Ramos (cell line): ENCODE measurements around the gene RAB37.

Source experiments
- in situ Hi-C: fragments of 300-500 bp; cut with MboI; formaldehyde crosslinking; loops from one replicate; pipeline ENCODE4 v1.14.3; 2022; ENCODE audit warnings: low sequenced_read_pairs; ENCODE audit not compliant: unreplicated experiment

The RAB37 gene

DNA sequence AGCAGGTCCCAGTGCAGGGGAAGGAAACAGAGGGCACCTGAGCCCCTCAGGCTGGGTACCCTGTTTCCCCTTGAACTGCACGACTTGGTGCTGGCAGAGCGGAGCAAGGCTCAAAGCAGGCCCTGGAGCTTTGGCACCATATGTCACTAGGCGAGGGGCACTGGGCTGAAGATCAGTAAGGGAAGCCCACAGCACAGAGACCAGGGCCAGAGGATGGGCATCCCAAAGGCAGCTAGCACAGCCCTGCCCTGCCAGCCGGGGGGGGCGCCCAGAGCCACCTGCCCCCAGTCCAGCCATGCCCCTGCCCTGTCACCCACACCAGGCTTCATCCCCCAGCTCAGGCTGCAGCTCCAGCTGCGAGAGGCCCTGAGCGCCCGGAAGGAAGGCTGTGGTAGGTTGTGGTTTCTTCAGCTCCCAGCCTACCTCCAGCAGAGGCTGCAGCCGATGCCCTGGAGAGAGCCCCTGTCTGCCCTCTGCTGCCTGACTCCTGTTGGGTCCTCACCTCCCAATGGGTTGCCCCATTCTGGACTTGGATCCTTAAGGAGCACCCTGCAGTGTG is 22.3 kb downstream of the RAB37 start:
- in situ Hi-C loops: no loop called here

- in situ Hi-C loops: no loop called here
Measured at GRCh38 chr17:74759941-74760340, 22.9 kb downstream of the RAB37 start.

DNA sequence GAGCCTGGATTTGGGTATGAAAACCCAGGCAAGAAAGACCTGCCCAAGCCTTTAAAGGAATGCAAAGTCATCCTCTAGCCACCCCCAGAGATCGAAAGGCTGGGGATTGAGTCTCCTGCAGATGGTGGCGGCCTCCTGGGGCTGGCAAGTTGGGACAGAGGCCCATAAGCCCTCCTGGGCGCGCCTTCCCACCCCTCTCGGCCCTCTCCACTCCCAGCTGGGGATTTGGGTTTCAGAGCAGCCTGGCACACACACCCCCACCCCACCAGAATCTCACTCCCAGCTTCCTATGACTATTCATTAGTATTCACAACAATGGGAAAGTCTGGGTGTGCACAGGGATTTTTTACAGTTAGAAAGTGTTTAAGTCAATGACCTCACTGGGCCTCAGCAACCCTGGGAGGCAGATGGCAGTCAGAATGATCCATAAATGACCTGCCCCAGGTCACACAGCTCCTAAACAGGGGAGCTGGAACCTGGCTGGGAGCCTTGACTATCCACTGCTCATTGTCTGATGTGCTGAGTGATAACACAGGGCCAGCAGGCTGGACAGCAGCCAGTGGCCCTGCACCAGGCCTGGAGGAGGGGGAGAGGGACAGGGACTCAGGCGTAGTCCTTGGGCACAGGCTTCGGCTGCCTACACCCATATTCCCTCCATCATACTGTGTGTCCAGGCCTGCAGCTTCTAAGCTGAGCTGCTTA is 23.5 kb downstream of the RAB37 start:
- in situ Hi-C loops: no loop called here

GRCh38 chr17:74761419-74761818 is 24.4 kb downstream of the RAB37 start:
- in situ Hi-C loops: no loop called here

DNA sequence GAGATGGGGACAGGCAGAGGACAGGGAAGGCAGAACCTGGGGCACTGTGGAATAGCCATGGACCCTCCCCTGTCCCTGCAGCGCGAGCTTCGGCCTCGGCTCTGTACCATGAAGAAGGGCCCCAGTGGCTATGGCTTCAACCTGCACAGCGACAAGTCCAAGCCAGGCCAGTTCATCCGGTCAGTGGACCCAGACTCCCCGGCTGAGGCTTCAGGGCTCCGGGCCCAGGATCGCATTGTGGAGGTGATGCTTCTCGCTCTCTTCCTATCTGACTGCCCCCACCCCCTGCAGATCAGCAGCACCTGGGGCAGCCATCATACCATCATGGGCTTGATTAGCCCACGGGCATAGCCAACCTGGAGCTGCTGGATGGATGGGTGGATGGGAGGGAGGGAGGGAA is 24.9 kb downstream of the RAB37 start:
- in situ Hi-C loops: no loop called here

DNA sequence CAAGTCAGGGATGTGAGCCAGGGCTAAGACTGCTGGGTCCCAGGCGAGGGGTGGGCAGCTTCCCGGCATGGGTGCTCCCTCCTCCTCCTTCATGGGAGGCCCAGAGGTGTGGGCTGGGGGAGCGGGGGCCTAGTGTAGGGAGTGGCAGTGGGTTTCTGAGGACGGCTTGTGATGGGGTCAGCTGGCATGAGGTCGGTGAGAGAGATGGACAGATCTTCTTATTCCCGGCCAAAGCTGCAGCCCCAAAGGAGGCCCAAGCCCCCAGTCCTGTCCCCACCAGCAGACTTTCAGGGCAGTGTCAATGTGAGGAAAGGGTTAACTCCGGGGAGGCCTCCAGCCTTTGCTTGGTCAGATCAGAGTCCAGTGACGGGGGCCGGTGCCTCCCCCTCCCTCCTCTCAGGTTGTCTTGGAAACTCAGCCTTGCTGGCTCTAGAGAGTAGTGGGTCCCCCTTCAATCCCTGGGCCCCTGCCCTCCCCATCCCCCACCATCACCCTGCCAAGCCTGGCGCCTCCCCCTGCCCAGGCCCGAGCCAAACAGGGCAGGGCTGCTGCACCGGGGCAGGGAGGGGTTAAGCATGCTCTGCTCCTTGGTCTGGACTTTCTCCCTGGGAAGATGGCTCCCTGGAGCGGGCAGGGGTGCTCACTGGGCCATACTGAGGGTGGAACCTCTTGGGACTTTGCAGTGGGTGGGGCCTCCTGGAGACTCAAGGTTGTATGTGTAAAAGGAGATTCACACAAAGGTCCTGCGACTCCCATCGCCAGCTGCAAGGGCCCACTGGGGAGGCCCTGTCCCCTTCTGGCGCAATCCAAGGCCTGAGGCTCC is 26.7 kb downstream of the RAB37 start:
- in situ Hi-C loops: no loop called here

GRCh38 chr17:74764751-74765286 is 27.8 kb downstream of the RAB37 start:
- in situ Hi-C loops: no loop called here

DNA sequence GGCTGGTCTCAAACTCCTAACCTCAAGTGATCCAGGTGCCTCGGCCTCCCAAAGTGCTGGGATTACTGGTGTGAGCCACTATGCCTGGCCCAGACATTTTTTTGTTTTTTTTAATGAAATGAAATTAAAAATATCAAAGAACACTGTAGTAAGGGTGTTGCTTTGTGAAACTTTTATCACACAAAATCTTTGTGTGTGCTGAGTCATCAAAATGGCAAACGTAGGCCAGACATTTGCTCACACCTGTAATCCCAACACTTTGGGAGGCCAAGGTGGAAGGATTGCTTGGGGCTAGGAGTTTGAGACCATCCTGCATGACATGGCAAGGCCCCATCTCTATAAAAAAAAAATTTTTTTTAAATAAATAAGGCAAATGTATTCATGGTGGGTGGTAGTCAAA is 29.4 kb downstream of the RAB37 start:
- in situ Hi-C loops: no loop called here

DNA sequence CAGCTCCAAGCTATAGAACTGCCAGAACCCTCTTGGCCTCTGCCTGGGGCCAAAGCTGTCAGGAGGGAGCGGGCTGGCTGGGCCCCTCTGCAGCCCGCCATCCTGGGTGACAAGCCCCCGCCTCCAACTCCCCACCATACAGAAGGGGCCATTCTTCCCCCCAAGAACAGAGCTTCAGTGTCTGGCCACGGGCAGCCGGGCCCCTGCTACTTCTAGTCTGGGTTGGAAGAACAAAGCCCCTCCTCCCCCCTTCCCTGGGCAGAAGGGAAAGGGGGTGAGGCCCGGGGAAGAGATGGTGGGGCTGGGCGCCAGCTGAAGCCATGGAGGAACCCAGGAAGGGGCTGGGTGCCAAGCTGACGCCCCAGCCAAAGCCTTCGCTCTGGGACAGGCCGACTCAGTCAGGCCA is 30.1 kb downstream of the RAB37 start:
- in situ Hi-C loops: no loop called here

- in situ Hi-C loops: no loop called here
Measured at GRCh38 chr17:74768069-74768762, 31.2 kb downstream of the RAB37 start.

DNA sequence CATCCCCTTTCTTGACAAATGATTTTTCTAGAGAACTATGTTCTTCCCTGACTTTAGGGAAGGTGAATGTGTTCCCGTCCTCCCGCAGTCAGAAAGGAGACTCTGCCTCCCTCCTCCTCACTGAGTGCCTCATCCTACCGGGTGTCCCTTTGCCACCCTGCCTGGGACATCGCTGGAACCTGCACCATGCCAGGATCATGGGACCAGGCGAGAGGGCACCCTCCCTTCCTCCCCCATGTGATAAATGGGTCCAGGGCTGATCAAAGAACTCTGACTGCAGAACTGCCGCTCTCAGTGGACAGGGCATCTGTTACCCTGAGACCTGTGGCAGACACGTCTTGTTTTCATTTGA is 31.7 kb downstream of the RAB37 start:
- in situ Hi-C loops: no loop called here

DNA sequence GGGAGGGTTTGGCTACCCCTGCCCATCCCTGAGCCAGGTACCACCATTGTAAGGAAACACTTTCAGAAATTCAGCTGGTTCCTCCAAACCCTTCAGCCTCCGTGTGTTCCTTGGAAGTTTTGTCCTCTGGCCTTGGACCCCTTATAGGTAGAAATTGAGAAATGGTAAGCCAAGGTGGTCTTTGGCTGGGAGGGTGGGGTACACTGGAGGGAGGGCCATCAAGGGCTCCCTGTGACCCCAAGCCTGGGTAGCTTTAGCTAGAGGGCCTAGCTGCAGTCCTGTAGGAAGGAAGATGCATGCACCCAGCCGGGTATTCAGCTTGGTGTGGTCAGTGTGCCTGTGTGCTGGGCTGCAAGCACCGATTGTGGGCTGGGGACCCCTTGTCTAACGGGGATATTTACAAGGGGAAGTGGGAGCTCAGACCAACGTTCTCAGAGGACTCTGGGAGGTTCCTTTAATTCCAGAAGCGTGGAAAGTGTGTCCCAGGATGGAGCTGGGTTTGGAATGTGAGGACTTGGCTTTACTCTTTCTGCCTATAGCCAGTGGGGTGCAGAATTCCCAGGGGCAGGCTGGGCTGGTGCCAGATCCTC is 32.3 kb downstream of the RAB37 start:
- in situ Hi-C loops: no loop called here

DNA sequence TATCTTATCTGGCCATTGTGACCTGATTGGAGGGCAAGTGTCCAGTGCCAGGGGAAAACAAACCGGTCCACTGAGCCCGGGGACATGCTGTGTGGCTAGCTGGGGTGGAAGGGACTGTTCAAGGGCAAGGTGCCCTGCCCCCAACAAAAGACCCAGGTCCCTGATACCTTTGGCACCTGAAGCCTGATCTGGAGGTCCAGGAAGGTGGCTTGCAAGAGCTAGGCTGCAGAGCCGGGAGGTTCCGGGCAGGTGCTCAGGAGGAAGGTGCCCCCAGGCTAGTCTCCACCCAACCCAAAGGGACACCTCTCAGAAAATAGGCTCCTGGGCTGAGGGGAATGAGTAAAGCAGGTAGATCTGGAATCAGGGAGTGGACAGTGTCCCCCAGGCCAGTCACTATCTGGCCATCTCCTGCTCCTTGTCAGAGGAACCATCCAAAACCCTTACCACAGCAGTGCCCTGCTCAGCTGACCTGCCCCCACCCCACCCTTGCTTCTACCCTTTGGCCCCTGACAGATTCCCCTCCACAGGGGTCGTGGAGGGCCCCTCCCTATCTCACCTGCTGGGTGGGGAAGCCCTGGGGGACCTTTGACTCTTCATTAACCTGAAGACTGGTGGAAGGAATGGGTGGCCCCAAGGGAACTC is 32.9 kb downstream of the RAB37 start:
- in situ Hi-C loops: no loop called here

DNA sequence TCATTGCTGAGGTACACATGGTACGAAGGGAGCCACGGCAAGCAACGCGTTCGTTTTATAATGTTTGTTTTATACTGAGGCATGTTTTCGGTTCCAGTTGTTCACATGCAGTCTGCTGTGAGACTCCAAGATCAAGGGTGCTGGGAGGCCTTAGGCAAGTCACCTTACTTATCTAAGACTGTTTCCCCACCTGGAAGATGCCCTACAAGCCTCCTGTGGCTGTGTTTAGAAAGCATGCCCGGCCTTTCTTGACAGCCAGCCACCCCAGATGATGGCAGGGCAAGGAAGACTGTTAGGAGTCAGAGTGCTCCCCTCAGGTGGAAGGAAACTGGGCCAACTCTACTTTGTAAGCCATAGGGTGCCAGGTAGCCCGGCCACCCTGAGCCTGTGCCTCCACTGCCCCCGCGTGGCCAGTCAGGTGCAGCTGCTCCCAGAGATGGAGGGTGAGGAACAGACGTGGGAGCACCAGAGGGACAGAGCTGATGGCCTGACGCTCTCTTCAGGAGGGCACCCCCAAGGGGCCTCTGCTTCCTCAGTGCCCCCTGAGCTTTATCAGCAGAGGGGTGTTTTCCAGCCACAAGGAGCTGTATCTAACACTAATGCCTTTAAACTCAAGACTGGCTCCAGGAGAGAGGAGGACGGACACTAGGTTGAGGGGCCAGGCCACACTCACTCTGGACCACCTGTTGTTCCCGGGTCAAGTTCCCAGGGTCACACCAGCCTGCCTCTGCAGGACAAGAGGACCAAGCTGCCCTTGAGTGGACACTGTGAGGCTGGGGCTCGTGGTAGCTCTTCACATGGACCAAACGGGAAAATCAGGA is 33.7 kb downstream of the RAB37 start:
- in situ Hi-C loops: no loop called here

- in situ Hi-C loops: no loop called here
Measured at GRCh38 chr17:74771319-74771914, 34.4 kb downstream of the RAB37 start.

DNA sequence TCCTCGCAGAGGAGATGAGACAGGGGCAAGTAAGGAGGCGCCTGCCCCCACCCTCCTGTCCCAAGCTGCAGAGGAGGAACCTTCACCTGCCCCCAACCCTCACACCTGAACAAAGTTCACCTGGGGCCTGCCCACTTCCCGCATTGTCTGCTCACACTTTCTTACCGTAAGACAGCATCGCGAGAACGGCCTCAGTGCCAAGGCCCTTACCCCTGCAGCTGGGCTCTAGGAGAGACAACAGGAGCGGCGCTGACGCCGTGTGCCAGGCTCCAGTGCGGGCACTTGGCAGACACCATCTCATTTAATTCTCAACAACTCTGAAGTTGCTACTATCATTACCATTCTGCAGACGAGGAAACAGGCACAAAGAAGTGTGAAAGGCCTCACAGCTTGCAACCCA is 35.0 kb downstream of the RAB37 start:
- in situ Hi-C loops: no loop called here

GRCh38 chr17:74773414-74773813 is 36.4 kb downstream of the RAB37 start:
- in situ Hi-C loops: no loop called here

- in situ Hi-C loops: no loop called here
Measured at GRCh38 chr17:74773871-74774286, 36.8 kb downstream of the RAB37 start.
